WTC11 (cell line): ENCODE data around the gene ADAMTSL5. TPM values are rescaled to one million over a fixed set of nuclear protein-coding genes. Genes with fewer than 3 reads are reported as not detected.

Source experiments
- ATAC-seq: fragments of 200-7000 bp; cut with Tn5 transposase; 2 replicates; pipeline ENCODE4 v1.10.0; 2021; ENCODE audit warnings: mild to moderate bottlenecking, moderate library complexity
- CTCF ChIA-PET: fragments of 300-600 bp; sonication (Branson Sonifier 250); formaldehyde crosslinking; loops from one replicate; lab custom pipeline; 2021; ENCODE audit warnings: antibody characterized with exemption; lab: Charles Lee
- POLR2A ChIA-PET: fragments of 350-600 bp; sonication (Branson Sonifier 250); formaldehyde crosslinking; loops from one replicate; lab custom pipeline; 2021; ENCODE audit warnings: antibody characterized with exemption; lab: Charles Lee
- DNase-seq: peaks from one replicate; pipeline ENCODE4 v3.0.0; 2021; ENCODE audit warnings: low spot score
- H3K27ac Mint-ChIP-seq: 2 replicates; pipeline ENCODE4 v1.8.0; 2021; ENCODE audit warnings: mixed read lengths
- H3K27me3 Mint-ChIP-seq: 2 replicates; pipeline ENCODE4 v1.8.0; 2021; ENCODE audit warnings: low read depth, mild to moderate bottlenecking, moderate library complexity, mixed read lengths
- H3K36me3 Mint-ChIP-seq: 2 replicates; pipeline ENCODE4 v1.8.0; 2021; ENCODE audit warnings: mixed read lengths
- H3K4me1 Mint-ChIP-seq: 2 replicates; pipeline ENCODE4 v1.8.0; 2022; ENCODE audit warnings: mixed read lengths
- H3K4me3 Mint-ChIP-seq: 2 replicates; pipeline ENCODE4 v1.8.0; 2021; ENCODE audit warnings: mild to moderate bottlenecking, moderate library complexity, mixed read lengths
- H3K9me3 Mint-ChIP-seq: 2 replicates; pipeline ENCODE4 v1.8.0; 2021; ENCODE audit warnings: mixed read lengths
- ATF1 ChIP-seq: sonication (generic); formaldehyde crosslinking; IDR thresholded peaks from 2 replicates; pipeline ENCODE4 v1.8.1; 2023; ENCODE audit warnings: mild to moderate bottlenecking, moderate library complexity, missing genetic modification reagents
- GABPB1 ChIP-seq: sonication (generic); formaldehyde crosslinking; IDR thresholded peaks from 2 replicates; pipeline ENCODE4 v1.8.1; 2023; ENCODE audit warnings: mild to moderate bottlenecking, missing genetic modification reagents
- GTF2I ChIP-seq: fragments of 250-450 bp; sonication (Bioruptor Pico); conservative IDR thresholded peaks from 2 replicates; pipeline ENCODE4 v1.4.0; 2021; ENCODE audit warnings: mild to moderate bottlenecking
- KAT7 ChIP-seq: sonication (generic); formaldehyde crosslinking; IDR thresholded peaks from 2 replicates; pipeline ENCODE4 v1.8.1; 2023; ENCODE audit warnings: missing genetic modification reagents, mild to moderate bottlenecking, borderline replicate concordance
- NR2C2 ChIP-seq: sonication (generic); formaldehyde crosslinking; IDR thresholded peaks from 2 replicates; pipeline ENCODE4 v1.8.0; 2022; ENCODE audit warnings: mild to moderate bottlenecking, missing genetic modification reagents
- SMAD4 ChIP-seq: sonication (generic); formaldehyde crosslinking; IDR thresholded peaks from 2 replicates; pipeline ENCODE4 v1.8.0; 2022; ENCODE audit warnings: mild to moderate bottlenecking, missing genetic modification reagents
- SP1 ChIP-seq: sonication (generic); formaldehyde crosslinking; conservative IDR thresholded peaks from 2 replicates; pipeline ENCODE4 v1.8.1; 2022; ENCODE audit warnings: missing genetic modification reagents
- TEAD1 ChIP-seq: sonication (generic); formaldehyde crosslinking; IDR thresholded peaks from 2 replicates; pipeline ENCODE4 v1.8.0; 2022; ENCODE audit warnings: mild to moderate bottlenecking, missing genetic modification reagents
- ZBTB21 ChIP-seq: sonication (generic); formaldehyde crosslinking; IDR thresholded peaks from 2 replicates; pipeline ENCODE4 v1.8.1; 2023; ENCODE audit warnings: mild to moderate bottlenecking, missing genetic modification reagents, borderline replicate concordance
- total RNA-seq: library from RNA; stranded (reverse); gene quantifications from 3 replicates; pipeline ENCODE4 v1.2.3, GENCODE V29; 2021
- TF ChIP-seq, protein P1 (sequence below): sonication (generic); formaldehyde crosslinking; IDR thresholded peaks from 2 replicates; pipeline ENCODE4 v1.8.0; 2022; ENCODE audit warnings: mild to moderate bottlenecking, missing genetic modification reagents
- TF ChIP-seq, protein P2 (sequence below): fragments of 250-450 bp; sonication (Bioruptor Pico); IDR thresholded peaks from 2 replicates; pipeline ENCODE4 v2.1.2; 2022; ENCODE audit warnings: mild to moderate bottlenecking, moderate library complexity
- TF ChIP-seq, protein P3 (sequence below): sonication (generic); formaldehyde crosslinking; IDR thresholded peaks from 2 replicates; pipeline ENCODE4 v1.8.1; 2022; ENCODE audit warnings: missing genetic modification reagents, borderline replicate concordance
- TF ChIP-seq, protein P4 (sequence below): sonication (generic); formaldehyde crosslinking; IDR thresholded peaks from 2 replicates; pipeline ENCODE4 v1.8.0; 2023; ENCODE audit warnings: missing genetic modification reagents
- TF ChIP-seq, protein P5 (sequence below): fragments of 250-450 bp; sonication (Bioruptor Pico); IDR thresholded peaks from 2 replicates; pipeline ENCODE4 v1.9.0; 2021; ENCODE audit warnings: mild to moderate bottlenecking, borderline replicate concordance
- TF ChIP-seq, protein P6 (sequence below): fragments of 250-450 bp; sonication (Bioruptor Pico); IDR thresholded peaks from 2 replicates; pipeline ENCODE4 v1.8.0; 2021; ENCODE audit warnings: mild to moderate bottlenecking
- TF ChIP-seq, protein P7 (sequence below): fragments of 200-600 bp; IDR thresholded peaks from 2 replicates; pipeline ENCODE4 v1.8.0; 2022; ENCODE audit warnings: antibody characterized with exemption
- TF ChIP-seq, protein P8 (sequence below): sonication (generic); formaldehyde crosslinking; IDR thresholded peaks from 2 replicates; pipeline ENCODE4 v1.8.1; 2023; ENCODE audit warnings: mild to moderate bottlenecking, missing genetic modification reagents

The ADAMTSL5 gene
- total RNA-seq, 1 experiment from 2014 or later, result 1.5 TPM

DNA sequence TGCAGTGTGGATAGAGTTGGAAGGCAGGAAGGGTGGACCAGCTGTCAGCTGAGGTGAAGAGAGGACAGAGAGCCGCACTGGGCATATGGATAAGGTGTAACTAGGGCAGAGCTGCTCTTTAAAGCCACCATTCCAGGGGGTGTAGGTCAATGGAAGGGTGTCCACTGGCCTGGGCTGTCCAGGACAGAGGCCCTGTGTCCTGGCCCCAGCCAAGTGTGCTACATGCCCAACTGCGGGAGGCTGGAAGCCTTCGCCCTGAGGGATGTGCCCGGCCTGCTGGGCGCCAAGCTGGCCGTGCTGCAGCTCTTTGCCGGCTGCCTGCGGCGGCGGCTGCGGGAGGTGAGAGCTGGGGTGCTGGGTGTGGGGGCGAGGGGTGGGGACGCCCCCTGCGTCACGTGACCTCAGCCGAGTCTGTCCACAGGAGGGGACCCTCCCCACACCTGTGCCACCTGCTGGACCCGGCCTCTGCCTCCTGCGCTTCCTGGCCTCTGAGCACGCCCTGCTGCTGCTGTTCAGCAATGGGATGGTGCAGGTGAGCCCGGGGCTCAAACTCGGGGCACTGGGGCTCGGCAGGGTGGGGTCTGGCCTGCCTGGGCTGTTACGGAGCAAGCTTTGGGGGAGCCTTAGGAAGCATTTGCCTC, 20.8 kb upstream of the ADAMTSL5 start:
- no peak for DNase-seq
- Mint-ChIP-seq H3K9me3 (no peaks in the 10 kb centered on the region), H3K27ac (no peak overlapping the region), H3K4me3 (no peak overlapping the region), H3K4me1 (no peaks in the 10 kb centered on the region)
- POLR2A ChIA-PET, result interaction anchor here (0.6 kb wide), 1 partner anchor 58 kb away, joined by 4 read pairs; no protein-coding TSS in a partner anchor
- TF ChIP-seq, protein P1, sequence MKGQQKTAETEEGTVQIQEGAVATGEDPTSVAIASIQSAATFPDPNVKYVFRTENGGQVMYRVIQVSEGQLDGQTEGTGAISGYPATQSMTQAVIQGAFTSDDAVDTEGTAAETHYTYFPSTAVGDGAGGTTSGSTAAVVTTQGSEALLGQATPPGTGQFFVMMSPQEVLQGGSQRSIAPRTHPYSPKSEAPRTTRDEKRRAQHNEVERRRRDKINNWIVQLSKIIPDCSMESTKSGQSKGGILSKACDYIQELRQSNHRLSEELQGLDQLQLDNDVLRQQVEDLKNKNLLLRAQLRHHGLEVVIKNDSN (CRISPR knock-in tag), result no peak
- TF ChIP-seq, protein P2, sequence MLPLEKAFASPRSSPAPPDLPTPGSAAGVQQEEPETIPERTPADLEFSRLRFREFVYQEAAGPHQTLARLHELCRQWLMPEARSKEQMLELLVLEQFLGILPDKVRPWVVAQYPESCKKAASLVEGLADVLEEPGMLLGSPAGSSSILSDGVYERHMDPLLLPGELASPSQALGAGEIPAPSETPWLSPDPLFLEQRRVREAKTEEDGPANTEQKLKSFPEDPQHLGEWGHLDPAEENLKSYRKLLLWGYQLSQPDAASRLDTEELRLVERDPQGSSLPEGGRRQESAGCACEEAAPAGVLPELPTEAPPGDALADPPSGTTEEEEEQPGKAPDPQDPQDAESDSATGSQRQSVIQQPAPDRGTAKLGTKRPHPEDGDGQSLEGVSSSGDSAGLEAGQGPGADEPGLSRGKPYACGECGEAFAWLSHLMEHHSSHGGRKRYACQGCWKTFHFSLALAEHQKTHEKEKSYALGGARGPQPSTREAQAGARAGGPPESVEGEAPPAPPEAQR (CRISPR knock-in tag), result no peak
- TF ChIP-seq SMAD4 (no peak), ZBTB21 (CRISPR knock-in tag) (no peak)
- TF ChIP-seq, all 79 proteins: peak for 0
- ATAC-seq, result no peak
- CTCF ChIA-PET, result interaction anchor here (1.2 to 1.5 kb wide), 2 partner anchors 13 to 293 kb away, joined by 3 to 4 read pairs; no protein-coding TSS in a partner anchor
- H3K27me3 Mint-ChIP-seq, result no peaks in the 10 kb centered on the region
- H3K36me3 Mint-ChIP-seq, result no peaks in the 10 kb centered on the region

DNA sequence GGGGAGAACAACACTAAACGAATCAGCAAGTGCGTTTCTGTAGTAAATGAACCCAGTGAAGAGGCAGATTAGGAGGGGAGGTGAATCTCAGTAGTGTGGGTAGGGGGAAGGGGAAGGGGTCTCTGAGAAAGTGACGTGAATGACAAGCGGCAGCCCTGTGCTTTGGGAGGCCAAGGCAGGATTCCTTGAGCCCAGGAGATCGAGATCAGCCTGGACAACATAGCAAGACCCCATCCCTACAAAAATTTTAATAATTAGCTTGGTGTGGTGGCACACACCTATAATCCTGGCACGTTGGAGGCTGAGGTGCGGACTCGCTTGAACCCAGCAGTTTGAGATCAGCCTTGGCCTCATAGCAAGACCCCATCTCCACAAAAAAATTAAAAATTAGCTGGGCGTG, 19.2 kb upstream of the ADAMTSL5 start:
- H3K9me3 Mint-ChIP-seq, result no peaks in the 10 kb centered on the region
- CTCF ChIA-PET, result no interaction called here
- TF ChIP-seq, protein P3, sequence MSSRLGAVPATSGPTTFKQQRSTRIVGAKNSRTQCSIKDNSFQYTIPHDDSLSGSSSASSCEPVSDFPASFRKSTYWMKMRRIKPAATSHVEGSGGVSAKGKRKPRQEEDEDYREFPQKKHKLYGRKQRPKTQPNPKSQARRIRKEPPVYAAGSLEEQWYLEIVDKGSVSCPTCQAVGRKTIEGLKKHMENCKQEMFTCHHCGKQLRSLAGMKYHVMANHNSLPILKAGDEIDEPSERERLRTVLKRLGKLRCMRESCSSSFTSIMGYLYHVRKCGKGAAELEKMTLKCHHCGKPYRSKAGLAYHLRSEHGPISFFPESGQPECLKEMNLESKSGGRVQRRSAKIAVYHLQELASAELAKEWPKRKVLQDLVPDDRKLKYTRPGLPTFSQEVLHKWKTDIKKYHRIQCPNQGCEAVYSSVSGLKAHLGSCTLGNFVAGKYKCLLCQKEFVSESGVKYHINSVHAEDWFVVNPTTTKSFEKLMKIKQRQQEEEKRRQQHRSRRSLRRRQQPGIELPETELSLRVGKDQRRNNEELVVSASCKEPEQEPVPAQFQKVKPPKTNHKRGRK (CRISPR knock-in tag), result no peak
- TF ChIP-seq, protein P4, sequence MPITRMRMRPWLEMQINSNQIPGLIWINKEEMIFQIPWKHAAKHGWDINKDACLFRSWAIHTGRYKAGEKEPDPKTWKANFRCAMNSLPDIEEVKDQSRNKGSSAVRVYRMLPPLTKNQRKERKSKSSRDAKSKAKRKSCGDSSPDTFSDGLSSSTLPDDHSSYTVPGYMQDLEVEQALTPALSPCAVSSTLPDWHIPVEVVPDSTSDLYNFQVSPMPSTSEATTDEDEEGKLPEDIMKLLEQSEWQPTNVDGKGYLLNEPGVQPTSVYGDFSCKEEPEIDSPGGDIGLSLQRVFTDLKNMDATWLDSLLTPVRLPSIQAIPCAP (CRISPR knock-in tag), result no peak
- TF ChIP-seq NR2C2 (CRISPR knock-in tag) (no peak), GTF2I (no peak), SP1 (CRISPR knock-in tag) (no peak), GABPB1 (CRISPR knock-in tag) (no peak), KAT7 (CRISPR knock-in tag) (no peak), TEAD1 (CRISPR knock-in tag) (no peak), ATF1 (CRISPR knock-in tag) (no peak)
- TF ChIP-seq, protein P5, sequence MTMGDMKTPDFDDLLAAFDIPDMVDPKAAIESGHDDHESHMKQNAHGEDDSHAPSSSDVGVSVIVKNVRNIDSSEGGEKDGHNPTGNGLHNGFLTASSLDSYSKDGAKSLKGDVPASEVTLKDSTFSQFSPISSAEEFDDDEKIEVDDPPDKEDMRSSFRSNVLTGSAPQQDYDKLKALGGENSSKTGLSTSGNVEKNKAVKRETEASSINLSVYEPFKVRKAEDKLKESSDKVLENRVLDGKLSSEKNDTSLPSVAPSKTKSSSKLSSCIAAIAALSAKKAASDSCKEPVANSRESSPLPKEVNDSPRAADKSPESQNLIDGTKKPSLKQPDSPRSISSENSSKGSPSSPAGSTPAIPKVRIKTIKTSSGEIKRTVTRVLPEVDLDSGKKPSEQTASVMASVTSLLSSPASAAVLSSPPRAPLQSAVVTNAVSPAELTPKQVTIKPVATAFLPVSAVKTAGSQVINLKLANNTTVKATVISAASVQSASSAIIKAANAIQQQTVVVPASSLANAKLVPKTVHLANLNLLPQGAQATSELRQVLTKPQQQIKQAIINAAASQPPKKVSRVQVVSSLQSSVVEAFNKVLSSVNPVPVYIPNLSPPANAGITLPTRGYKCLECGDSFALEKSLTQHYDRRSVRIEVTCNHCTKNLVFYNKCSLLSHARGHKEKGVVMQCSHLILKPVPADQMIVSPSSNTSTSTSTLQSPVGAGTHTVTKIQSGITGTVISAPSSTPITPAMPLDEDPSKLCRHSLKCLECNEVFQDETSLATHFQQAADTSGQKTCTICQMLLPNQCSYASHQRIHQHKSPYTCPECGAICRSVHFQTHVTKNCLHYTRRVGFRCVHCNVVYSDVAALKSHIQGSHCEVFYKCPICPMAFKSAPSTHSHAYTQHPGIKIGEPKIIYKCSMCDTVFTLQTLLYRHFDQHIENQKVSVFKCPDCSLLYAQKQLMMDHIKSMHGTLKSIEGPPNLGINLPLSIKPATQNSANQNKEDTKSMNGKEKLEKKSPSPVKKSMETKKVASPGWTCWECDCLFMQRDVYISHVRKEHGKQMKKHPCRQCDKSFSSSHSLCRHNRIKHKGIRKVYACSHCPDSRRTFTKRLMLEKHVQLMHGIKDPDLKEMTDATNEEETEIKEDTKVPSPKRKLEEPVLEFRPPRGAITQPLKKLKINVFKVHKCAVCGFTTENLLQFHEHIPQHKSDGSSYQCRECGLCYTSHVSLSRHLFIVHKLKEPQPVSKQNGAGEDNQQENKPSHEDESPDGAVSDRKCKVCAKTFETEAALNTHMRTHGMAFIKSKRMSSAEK, result no peak
- TF ChIP-seq, protein P6, sequence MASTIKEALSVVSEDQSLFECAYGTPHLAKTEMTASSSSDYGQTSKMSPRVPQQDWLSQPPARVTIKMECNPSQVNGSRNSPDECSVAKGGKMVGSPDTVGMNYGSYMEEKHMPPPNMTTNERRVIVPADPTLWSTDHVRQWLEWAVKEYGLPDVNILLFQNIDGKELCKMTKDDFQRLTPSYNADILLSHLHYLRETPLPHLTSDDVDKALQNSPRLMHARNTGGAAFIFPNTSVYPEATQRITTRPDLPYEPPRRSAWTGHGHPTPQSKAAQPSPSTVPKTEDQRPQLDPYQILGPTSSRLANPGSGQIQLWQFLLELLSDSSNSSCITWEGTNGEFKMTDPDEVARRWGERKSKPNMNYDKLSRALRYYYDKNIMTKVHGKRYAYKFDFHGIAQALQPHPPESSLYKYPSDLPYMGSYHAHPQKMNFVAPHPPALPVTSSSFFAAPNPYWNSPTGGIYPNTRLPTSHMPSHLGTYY (CRISPR knock-in tag), result no peak
- TF ChIP-seq, protein P7, sequence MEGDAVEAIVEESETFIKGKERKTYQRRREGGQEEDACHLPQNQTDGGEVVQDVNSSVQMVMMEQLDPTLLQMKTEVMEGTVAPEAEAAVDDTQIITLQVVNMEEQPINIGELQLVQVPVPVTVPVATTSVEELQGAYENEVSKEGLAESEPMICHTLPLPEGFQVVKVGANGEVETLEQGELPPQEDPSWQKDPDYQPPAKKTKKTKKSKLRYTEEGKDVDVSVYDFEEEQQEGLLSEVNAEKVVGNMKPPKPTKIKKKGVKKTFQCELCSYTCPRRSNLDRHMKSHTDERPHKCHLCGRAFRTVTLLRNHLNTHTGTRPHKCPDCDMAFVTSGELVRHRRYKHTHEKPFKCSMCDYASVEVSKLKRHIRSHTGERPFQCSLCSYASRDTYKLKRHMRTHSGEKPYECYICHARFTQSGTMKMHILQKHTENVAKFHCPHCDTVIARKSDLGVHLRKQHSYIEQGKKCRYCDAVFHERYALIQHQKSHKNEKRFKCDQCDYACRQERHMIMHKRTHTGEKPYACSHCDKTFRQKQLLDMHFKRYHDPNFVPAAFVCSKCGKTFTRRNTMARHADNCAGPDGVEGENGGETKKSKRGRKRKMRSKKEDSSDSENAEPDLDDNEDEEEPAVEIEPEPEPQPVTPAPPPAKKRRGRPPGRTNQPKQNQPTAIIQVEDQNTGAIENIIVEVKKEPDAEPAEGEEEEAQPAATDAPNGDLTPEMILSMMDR, result no peak
- TF ChIP-seq, protein P8, sequence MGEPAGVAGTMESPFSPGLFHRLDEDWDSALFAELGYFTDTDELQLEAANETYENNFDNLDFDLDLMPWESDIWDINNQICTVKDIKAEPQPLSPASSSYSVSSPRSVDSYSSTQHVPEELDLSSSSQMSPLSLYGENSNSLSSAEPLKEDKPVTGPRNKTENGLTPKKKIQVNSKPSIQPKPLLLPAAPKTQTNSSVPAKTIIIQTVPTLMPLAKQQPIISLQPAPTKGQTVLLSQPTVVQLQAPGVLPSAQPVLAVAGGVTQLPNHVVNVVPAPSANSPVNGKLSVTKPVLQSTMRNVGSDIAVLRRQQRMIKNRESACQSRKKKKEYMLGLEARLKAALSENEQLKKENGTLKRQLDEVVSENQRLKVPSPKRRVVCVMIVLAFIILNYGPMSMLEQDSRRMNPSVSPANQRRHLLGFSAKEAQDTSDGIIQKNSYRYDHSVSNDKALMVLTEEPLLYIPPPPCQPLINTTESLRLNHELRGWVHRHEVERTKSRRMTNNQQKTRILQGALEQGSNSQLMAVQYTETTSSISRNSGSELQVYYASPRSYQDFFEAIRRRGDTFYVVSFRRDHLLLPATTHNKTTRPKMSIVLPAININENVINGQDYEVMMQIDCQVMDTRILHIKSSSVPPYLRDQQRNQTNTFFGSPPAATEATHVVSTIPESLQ (CRISPR knock-in tag), result no peak

More for the DNA sequence above, 19.2 kb upstream of the ADAMTSL5 start:
- DNase-seq (no peak), ATAC-seq (no peak)
- Mint-ChIP-seq H3K4me3 (no peak overlapping the region), H3K27ac (no peak overlapping the region), H3K4me1 (no peaks in the 10 kb centered on the region), H3K36me3 (no peaks in the 10 kb centered on the region), H3K27me3 (no peaks in the 10 kb centered on the region)
- POLR2A ChIA-PET, result no interaction called here
